Measurements from ENCODE around the gene IRS2.

DNA sequence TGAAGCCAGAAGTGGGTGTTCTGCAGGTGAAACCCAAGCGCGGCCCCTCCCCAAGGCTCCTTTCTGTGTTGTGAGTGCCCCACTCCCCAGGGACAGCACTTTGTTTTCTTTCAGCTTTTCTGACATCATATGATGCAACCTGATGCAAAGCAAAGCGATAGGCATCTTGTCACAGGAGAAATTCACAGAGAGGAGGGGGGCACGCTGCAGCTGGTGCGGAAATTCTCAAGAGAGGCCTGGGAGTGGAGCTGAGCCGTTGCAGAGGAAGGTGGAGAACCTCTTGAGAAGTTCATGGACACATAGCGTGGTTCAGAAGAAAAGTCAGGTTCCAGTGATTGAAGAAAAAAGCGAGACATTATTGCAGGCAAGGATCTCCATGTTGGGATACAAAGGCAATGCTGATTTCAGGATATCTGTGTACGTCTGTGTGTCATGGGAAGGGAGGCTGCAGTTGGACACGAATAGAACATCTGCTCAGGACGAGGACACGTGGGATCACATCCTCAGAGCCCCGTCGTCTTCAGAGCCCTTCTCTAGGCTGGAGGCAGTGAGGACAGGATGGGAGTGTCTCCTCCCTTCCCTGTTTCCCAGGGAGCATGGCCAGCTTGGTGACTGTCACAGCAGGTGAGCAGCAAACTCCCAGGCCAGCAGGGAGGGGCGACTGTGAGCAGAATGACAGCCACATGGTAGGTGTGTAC, 79.2 kb downstream of the IRS2 start:
- TF ChIP-seq, protein P1, sequence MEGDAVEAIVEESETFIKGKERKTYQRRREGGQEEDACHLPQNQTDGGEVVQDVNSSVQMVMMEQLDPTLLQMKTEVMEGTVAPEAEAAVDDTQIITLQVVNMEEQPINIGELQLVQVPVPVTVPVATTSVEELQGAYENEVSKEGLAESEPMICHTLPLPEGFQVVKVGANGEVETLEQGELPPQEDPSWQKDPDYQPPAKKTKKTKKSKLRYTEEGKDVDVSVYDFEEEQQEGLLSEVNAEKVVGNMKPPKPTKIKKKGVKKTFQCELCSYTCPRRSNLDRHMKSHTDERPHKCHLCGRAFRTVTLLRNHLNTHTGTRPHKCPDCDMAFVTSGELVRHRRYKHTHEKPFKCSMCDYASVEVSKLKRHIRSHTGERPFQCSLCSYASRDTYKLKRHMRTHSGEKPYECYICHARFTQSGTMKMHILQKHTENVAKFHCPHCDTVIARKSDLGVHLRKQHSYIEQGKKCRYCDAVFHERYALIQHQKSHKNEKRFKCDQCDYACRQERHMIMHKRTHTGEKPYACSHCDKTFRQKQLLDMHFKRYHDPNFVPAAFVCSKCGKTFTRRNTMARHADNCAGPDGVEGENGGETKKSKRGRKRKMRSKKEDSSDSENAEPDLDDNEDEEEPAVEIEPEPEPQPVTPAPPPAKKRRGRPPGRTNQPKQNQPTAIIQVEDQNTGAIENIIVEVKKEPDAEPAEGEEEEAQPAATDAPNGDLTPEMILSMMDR (conservative IDR thresholded peaks at IDR 0.05; ENCODE audit: low read length) = no peak
- TF ChIP-seq EZH2phosphoT487 (IDR thresholded peaks at IDR 0.05; ENCODE audit: borderline replicate concordance, low read depth, low read length) = no peak

All from OCI-LY7 (cell line).